Measurements from ENCODE around the gene ARHGAP26. TPM values are rescaled to one million over a fixed set of nuclear protein-coding genes. Genes with fewer than 3 reads are reported as not detected.

ARHGAP26 gene
- total RNA-seq, 2 donors from 2014 or later = 27.5 to 80.7 TPM

DNA sequence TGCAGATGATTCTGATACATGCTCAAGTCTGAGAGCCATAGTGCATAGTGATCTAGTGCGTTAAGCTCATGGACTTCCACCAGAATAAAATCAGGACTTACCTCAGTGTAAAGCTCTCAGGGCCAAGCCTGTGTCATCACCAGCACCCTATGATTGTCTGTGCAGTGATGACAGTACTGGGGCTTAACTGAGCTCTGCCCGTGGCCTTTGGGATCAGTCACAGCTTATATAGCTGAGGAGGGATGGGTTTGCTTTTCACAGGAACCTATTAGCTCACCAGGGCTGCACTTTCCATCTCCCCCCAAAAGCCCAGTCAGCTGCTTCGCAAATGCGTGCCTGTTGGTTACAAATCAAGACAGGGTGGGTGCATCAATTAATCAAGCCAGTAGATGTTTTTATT is 386.4 kb downstream of the ARHGAP26 start:
- ATAC-seq (ENCODE audit: insufficient number of reproducible peaks, low FRiP score, low read depth) = no peak
- peak overlapping the region; percentile 49 to 76 for H3K27ac ChIP-seq

DNA sequence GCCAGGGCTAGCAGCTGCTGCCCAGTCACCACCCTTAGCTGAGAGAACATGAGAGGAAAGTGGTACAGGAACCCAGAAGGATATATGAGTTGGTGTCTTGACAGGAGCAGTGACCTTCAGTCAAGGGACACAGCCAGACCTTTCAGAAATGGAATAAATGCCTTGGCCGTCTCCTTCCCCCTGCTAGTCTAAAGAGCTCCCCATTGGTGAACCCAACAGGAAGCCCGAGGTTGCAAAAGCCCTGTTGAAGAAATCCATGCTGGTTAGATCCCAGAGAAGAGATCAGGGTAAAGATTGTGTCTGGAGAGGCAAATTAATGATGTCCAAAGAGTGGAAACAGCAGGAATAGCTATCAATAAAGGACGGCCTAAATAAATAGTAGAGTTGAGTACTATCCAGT is 388.9 kb downstream of the ARHGAP26 start:
- Histone ChIP-seq H3K36me3 (no peaks in the 10 kb centered on the region), H3K27me3 (replicated peaks; ENCODE audit: insufficient read depth) (no peaks in the 10 kb centered on the region), H3K4me3 (no peak overlapping the region), H3K4me1 (ENCODE audit: control insufficient read depth in 1 of 2, low read depth in 2 of 2) (peaks cover 18 to 29% of the 10 kb centered on the region in 2 donors), H3K27ac (no peak overlapping the region), H3K9me3 (no peaks in the 10 kb centered on the region)
- TF ChIP-seq CTCF (IDR thresholded peaks at IDR 0.05) = no peak
- ATAC-seq (ENCODE audit: insufficient number of reproducible peaks, low FRiP score, low read depth) (no peak), DNase-seq (ENCODE audit: low spot score) (no peak)

More for the DNA sequence above, 386.4 kb downstream of the ARHGAP26 start:
- no peaks in the 10 kb centered on the region for H3K27me3 ChIP-seq (replicated peaks; ENCODE audit: insufficient read depth)
- DNase-seq (ENCODE audit: low spot score) = no peak
- no peak for TF ChIP-seq CTCF (IDR thresholded peaks at IDR 0.05)
- H3K9me3 ChIP-seq = no peaks in the 10 kb centered on the region
- H3K4me3 ChIP-seq = no peak overlapping the region
- no peaks in the 10 kb centered on the region for H3K36me3 ChIP-seq
- peaks cover 27 to 42% of the 10 kb centered on the region in 2 donors for H3K4me1 ChIP-seq (ENCODE audit: control insufficient read depth in 1 of 2, low read depth in 2 of 2)

- no peak for DNase-seq (ENCODE audit: low spot score)
- Histone ChIP-seq H3K36me3 (no peaks in the 10 kb centered on the region), H3K4me3 (no peak overlapping the region), H3K4me1 (ENCODE audit: control insufficient read depth in 1 of 2, low read depth in 2 of 2) (no peaks in the 10 kb centered on the region), H3K27ac (no peak overlapping the region), H3K9me3 (no peaks in the 10 kb centered on the region), H3K27me3 (replicated peaks; ENCODE audit: insufficient read depth) (no peaks in the 10 kb centered on the region)
- TF ChIP-seq CTCF (IDR thresholded peaks at IDR 0.05) = no peak
- no peak for ATAC-seq (ENCODE audit: insufficient number of reproducible peaks, low FRiP score, low read depth)
These were observed 391.8 kb downstream of the ARHGAP26 start for GRCh38 chr5:143161885-143162540.

DNA sequence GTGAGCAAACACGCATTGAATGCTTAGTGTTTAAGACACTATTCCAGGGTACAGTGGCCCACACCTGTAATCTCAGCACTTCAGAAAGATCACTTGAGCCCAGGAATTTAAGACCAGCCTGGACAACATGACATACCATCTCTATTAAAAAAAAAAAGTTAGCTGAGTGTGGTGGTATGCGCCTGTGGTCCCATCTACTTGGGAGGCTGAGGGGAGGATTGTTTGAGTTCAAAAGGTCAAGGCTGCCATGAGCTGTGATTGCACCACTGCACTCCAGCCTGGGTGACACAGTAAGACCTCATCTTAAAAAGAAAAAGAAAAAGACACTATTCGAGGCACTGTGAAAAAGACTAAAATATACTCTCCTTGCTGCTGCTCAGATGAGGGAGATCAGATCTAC is 392.6 kb downstream of the ARHGAP26 start:
- Histone ChIP-seq H3K9me3 (no peaks in the 10 kb centered on the region), H3K4me3 (no peak overlapping the region), H3K4me1 (ENCODE audit: control insufficient read depth in 1 of 2, low read depth in 2 of 2) (peaks cover 0 to 3% of the 10 kb centered on the region in 2 donors), H3K27ac (no peak overlapping the region), H3K27me3 (replicated peaks; ENCODE audit: insufficient read depth) (no peaks in the 10 kb centered on the region), H3K36me3 (no peaks in the 10 kb centered on the region)
- no peak for TF ChIP-seq CTCF (IDR thresholded peaks at IDR 0.05)
- no peak for ATAC-seq (ENCODE audit: insufficient number of reproducible peaks, low FRiP score, low read depth)
- no peak for DNase-seq (ENCODE audit: low spot score)

GRCh38 chr5:143164557-143164956 is 394.4 kb downstream of the ARHGAP26 start:
- Histone ChIP-seq H3K4me3 (no peak overlapping the region), H3K9me3 (no peaks in the 10 kb centered on the region), H3K4me1 (ENCODE audit: control insufficient read depth in 1 of 2, low read depth in 2 of 2) (peaks cover 0 to 5% of the 10 kb centered on the region in 2 donors), H3K27me3 (replicated peaks; ENCODE audit: insufficient read depth) (no peaks in the 10 kb centered on the region), H3K36me3 (no peaks in the 10 kb centered on the region), H3K27ac (no peak overlapping the region)
- DNase-seq (ENCODE audit: low spot score) = no peak
- no peak for ATAC-seq (ENCODE audit: insufficient number of reproducible peaks, low FRiP score, low read depth)
- TF ChIP-seq CTCF (IDR thresholded peaks at IDR 0.05) = no peak

All from thoracic aorta (tissue), 2 donors.